DOHH2 (cell line): ENCODE measurements around the gene PLCB2.

Experiments
- H3F3A ChIP-seq: fragments of 200-600 bp; sonication (generic), shearing (Covaris generic); 2 replicates; pipeline ENCODE4 v1.6.0; 2016; ENCODE audit warnings: antibody characterized with exemption, mild to moderate bottlenecking; ENCODE audit not compliant: control insufficient read depth, insufficient read depth
- H3K27ac ChIP-seq: fragments of 200-600 bp; sonication (generic); 2 replicates; pipeline ENCODE4 v1.5.1; 2014; ENCODE audit warnings: low read depth, mild to moderate bottlenecking, low read length, moderate library complexity
- H3K27me3 ChIP-seq: fragments of 200-600 bp; sonication (generic); 2 replicates; pipeline ENCODE4 v1.6.1; 2014; ENCODE audit warnings: mild to moderate bottlenecking, low read length, mixed read lengths; ENCODE audit not compliant: control insufficient read depth
- H3K36me3 ChIP-seq: fragments of 200-600 bp; sonication (generic); 2 replicates; pipeline ENCODE4 v1.6.1; 2014; ENCODE audit warnings: mild to moderate bottlenecking, low read length, moderate library complexity, mixed read lengths; ENCODE audit not compliant: control insufficient read depth
- H3K4me1 ChIP-seq: fragments of 200-600 bp; sonication (generic); 2 replicates; pipeline ENCODE4 v1.6.1; 2014; ENCODE audit warnings: mild to moderate bottlenecking, low read length, mixed read lengths; ENCODE audit not compliant: control insufficient read depth
- H3K4me2 ChIP-seq: fragments of 200-600 bp; sonication (generic); 2 replicates; pipeline ENCODE4 v1.6.0; 2014; ENCODE audit warnings: mild to moderate bottlenecking, low read length, moderate library complexity
- H3K4me3 ChIP-seq: fragments of 200-600 bp; sonication (generic); 2 replicates; pipeline ENCODE4 v1.5.1; 2014; ENCODE audit warnings: mild to moderate bottlenecking, low read length, mixed read lengths
- H3K79me2 ChIP-seq: fragments of 200-600 bp; sonication (generic); 2 replicates; pipeline ENCODE4 v1.6.1; 2014; ENCODE audit warnings: mild to moderate bottlenecking, low read length, mixed read lengths; ENCODE audit not compliant: control insufficient read depth
- H3K9me2 ChIP-seq: fragments of 200-600 bp; sonication (generic); replicated peaks from 2 replicates; pipeline ENCODE4 v1.6.1; 2014; ENCODE audit warnings: mild to moderate bottlenecking, low read length, mixed read lengths; ENCODE audit not compliant: control insufficient read depth
- H3K9me3 ChIP-seq: fragments of 200-600 bp; sonication (generic); 2 replicates; pipeline ENCODE4 v1.6.1; 2014; ENCODE audit warnings: antibody characterized with exemption, low read length, mixed read lengths; ENCODE audit not compliant: control insufficient read depth, insufficient read depth
- H4K20me1 ChIP-seq: fragments of 200-600 bp; sonication (generic); 2 replicates; pipeline ENCODE4 v1.6.0; 2014; ENCODE audit warnings: low read depth, mild to moderate bottlenecking, antibody characterized with exemption, low read length, moderate library complexity; ENCODE audit not compliant: control insufficient read depth, insufficient read depth
- EZH2phosphoT487 ChIP-seq: fragments of 200-600 bp; sonication (generic); IDR thresholded peaks from 2 replicates; pipeline ENCODE4 v1.6.1; 2017; ENCODE audit warnings: borderline replicate concordance, mild to moderate bottlenecking, antibody characterized with exemption, low read length, moderate library complexity, mixed read lengths
- TF ChIP-seq, protein P1 (sequence below): fragments of 200-600 bp; sonication (generic); IDR thresholded peaks from one replicate; pipeline ENCODE4 v1.5.1; 2014; ENCODE audit warnings: antibody characterized with exemption, mild to moderate bottlenecking, low read depth, low read length; ENCODE audit not compliant: poor library complexity, severe bottlenecking

The PLCB2 gene

DNA sequence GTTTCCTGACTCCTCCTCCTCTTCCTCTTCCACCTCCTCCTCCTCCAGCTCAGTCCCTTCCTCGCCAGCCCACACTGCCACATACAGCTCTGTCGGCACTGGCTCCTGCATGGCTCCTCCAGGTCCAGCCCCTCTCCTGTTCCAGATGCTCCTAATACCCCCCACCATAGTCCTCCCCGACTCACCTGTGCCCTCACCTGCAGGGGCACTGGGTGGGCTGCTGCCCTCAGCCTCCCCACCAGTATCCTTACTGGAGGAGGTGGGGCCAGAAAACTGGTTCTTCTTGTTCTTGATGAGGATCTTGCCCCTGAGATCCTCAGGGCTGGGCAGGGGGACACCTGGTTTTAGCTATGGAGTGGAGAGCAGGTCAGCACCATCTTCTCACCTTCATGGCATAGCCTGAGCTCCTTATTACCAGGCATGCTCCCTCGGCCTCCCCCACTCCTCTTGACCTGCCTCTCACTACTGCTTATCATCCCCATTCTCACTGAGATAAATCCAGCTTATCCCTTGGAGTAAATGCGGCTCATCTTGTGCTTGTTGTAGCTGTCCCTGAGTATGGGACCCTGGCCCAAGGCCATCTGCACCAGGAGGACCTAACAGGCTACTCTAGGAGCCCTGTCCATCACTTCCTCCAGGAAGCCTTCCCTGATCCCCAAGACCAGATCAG, 11.0 kb downstream of the PLCB2 start:
- TF ChIP-seq, protein P1, sequence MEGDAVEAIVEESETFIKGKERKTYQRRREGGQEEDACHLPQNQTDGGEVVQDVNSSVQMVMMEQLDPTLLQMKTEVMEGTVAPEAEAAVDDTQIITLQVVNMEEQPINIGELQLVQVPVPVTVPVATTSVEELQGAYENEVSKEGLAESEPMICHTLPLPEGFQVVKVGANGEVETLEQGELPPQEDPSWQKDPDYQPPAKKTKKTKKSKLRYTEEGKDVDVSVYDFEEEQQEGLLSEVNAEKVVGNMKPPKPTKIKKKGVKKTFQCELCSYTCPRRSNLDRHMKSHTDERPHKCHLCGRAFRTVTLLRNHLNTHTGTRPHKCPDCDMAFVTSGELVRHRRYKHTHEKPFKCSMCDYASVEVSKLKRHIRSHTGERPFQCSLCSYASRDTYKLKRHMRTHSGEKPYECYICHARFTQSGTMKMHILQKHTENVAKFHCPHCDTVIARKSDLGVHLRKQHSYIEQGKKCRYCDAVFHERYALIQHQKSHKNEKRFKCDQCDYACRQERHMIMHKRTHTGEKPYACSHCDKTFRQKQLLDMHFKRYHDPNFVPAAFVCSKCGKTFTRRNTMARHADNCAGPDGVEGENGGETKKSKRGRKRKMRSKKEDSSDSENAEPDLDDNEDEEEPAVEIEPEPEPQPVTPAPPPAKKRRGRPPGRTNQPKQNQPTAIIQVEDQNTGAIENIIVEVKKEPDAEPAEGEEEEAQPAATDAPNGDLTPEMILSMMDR: no peak
- TF ChIP-seq EZH2phosphoT487: no peak
- Histone ChIP-seq H3K36me3 (no peaks in the 10 kb centered on the region), H3K4me2 (no peak overlapping the region), H3K27me3 (no peaks in the 10 kb centered on the region), H4K20me1 (no peaks in the 10 kb centered on the region), H3K9me2 (no peaks in the 10 kb centered on the region), H3K9me3 (no peaks in the 10 kb centered on the region), H3K4me3 (no peak overlapping the region), H3K27ac (no peak overlapping the region), H3F3A (no peaks in the 10 kb centered on the region), H3K4me1 (no peaks in the 10 kb centered on the region), H3K79me2 (no peaks in the 10 kb centered on the region)

DNA sequence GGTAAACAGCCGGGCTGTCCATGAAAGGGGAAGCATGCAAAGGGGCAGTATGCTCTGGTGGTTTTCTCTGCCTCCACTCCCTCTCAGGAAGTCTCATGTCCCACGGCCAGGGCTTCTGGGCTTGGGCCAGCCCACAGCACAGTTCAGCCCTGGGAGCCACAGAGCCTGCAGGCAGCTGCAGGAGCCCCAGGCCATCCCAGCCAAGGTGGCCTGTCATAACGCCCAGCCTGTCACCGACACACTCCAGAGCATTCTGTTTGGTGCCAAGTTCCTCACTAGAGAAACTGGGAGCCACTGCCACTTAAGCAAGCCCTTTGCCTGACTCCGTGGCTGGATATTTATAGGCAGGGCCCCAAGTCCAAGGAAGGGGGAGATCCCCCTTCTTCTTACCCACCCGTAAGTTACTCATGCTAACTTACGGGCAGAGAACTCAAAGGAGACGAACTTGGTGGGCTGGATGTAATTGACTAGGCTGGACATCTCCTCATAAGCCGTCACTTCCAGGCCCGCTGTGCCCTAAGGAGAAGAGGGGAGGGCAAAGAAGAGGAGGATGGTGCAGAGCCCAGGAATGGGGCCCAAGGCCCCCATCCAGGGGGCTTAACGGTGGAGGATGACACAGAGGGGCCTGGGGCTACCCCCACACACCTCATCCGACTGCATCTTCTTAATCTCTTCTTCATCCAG, 11.7 kb downstream of the PLCB2 start:
- no peaks in the 10 kb centered on the region for H3F3A ChIP-seq
- H3K4me2 ChIP-seq: no peak overlapping the region
- H3K27ac ChIP-seq: no peak overlapping the region
- no peaks in the 10 kb centered on the region for H3K9me3 ChIP-seq
- no peaks in the 10 kb centered on the region for H3K36me3 ChIP-seq
- H3K4me1 ChIP-seq: no peaks in the 10 kb centered on the region
- TF ChIP-seq, protein P1: no peak
- TF ChIP-seq EZH2phosphoT487: no peak
- H3K27me3 ChIP-seq: no peaks in the 10 kb centered on the region
- H4K20me1 ChIP-seq: no peaks in the 10 kb centered on the region
- H3K79me2 ChIP-seq: no peaks in the 10 kb centered on the region
- no peaks in the 10 kb centered on the region for H3K9me2 ChIP-seq
- no peak overlapping the region for H3K4me3 ChIP-seq

DNA sequence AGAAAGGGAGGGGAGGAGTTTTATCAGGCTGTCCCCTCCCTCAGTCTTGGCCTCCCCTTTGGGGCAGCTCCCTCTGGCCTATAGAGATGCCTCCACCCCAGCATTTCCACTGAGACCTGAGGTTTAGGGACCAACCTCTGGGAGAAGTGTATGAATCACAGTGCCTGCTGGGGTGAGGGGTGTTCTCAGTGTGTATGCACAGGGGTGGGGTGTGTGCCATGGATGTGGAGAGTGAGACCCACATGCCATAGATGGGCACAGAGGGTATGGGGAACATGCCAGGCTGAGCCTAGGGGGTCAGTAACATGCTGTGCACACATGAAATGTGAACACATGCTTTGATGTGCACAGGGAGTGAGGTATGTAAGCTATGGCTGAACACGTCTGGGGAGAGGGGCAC, 12.4 kb downstream of the PLCB2 start:
- no peaks in the 10 kb centered on the region for H4K20me1 ChIP-seq
- H3K4me3 ChIP-seq: no peak overlapping the region
- H3K4me1 ChIP-seq: peaks cover 1% of the 10 kb centered on the region
- no peak for TF ChIP-seq EZH2phosphoT487
- TF ChIP-seq, protein P1: no peak
- H3K79me2 ChIP-seq: no peaks in the 10 kb centered on the region
- H3K36me3 ChIP-seq: no peaks in the 10 kb centered on the region
- H3K9me2 ChIP-seq: no peaks in the 10 kb centered on the region
- H3K27me3 ChIP-seq: no peaks in the 10 kb centered on the region
- H3K27ac ChIP-seq: no peak overlapping the region
- no peaks in the 10 kb centered on the region for H3F3A ChIP-seq
- H3K4me2 ChIP-seq: no peak overlapping the region
- H3K9me3 ChIP-seq: no peaks in the 10 kb centered on the region
